Measurements from ENCODE around the gene LAMA3. TPM values are rescaled to one million over a fixed set of nuclear protein-coding genes. Genes with fewer than 3 reads are reported as not detected.

LAMA3 gene
- total and polyA plus RNA-seq, 2 donors (not counting 3 experiments of a cell fraction or from before 2014, with no cell fraction given), result 2.6 to 12.3 TPM

- Histone ChIP-seq H4K20me1 (replicated peaks; ENCODE audit: control insufficient read depth, extremely low read depth, insufficient read depth, low read length) (no peaks in the 10 kb centered on the region), H2AFZ (ENCODE audit: low read depth, low read length) (no peak overlapping the region), H3K4me3 (replicated peaks in 1 of 3; ENCODE audit: insufficient read depth in 1 of 3, low read depth in 1 of 3, low read length in 3 of 3) (no peak overlapping the region), H3K9ac (replicated peaks; ENCODE audit: extremely low read depth, insufficient read depth, low read length) (no peak overlapping the region), H3K9me1 (replicated peaks; ENCODE audit: control insufficient read depth, extremely low read depth, insufficient read depth, low read length) (no peaks in the 10 kb centered on the region), H3K36me3 (ENCODE audit: control insufficient read depth in 2 of 2, extremely low read depth in 1 of 2, insufficient read depth in 2 of 2, low read length in 2 of 2) (no peaks in the 10 kb centered on the region), H3K9me3 (replicated peaks; ENCODE audit: control insufficient read depth, insufficient read depth, low read length) (no peaks in the 10 kb centered on the region), H3K27me3 (ENCODE audit: control insufficient read depth in 2 of 2, insufficient read depth in 2 of 2, low read length in 2 of 2) (no peaks in the 10 kb centered on the region), H3K4me2 (ENCODE audit: insufficient read depth, low read length) (no peak overlapping the region), H3K4me1 (ENCODE audit: control insufficient read depth, extremely low read depth, insufficient read depth, low read length) (peaks cover 10% of the 10 kb centered on the region), H3K27ac (ENCODE audit: insufficient read depth, low read depth, low read length) (no peak overlapping the region), H3K79me2 (ENCODE audit: control insufficient read depth, insufficient read depth, low read length) (no peaks in the 10 kb centered on the region)
- dilution Hi-C loops (cut with MboI; ENCODE audit: extremely low pct_ligation_motif_present, low sequenced_read_pairs) (no loop called here), intact Hi-C loops (cut with micrococcal nuclease) (no loop called here)
- ChIA-PET POLR2A (no interaction called here), CTCF (interaction anchor here (1.2 to 2.7 kb wide), 4 partner anchors 10 to 51 kb away, joined by 4 to 11 read pairs (median 8); partner anchors contain the start of gene ANKRD29)
- FAIRE-seq (no peak), DNase-seq (ENCODE audit: low read depth, low spot score) (no peak)
- no peak for TF ChIP-seq MYC (IDR thresholded peaks at IDR 0.05; ENCODE audit: low read depth, low read length)
- TF ChIP-seq JUN (IDR thresholded peaks at IDR 0.05; ENCODE audit: borderline replicate concordance, insufficient read depth, insufficient read length, low read depth), result no peak
- TF ChIP-seq POLR2A (IDR thresholded peaks at IDR 0.05; ENCODE audit: low read depth, low read length), result no peak
- TF ChIP-seq GATA2 (IDR thresholded peaks at IDR 0.05; ENCODE audit: insufficient read depth, insufficient read length, low read depth, low read length), result no peak
- TF ChIP-seq MAX (IDR thresholded peaks at IDR 0.05; ENCODE audit: insufficient read depth, insufficient read length), result no peak
- TF ChIP-seq FOS (IDR thresholded peaks at IDR 0.05; ENCODE audit: borderline replicate concordance, insufficient read depth, low read length), result no peak
- no peak for TF ChIP-seq CTCF (IDR thresholded peaks at IDR 0.05; ENCODE audit: extremely low read depth in 1 of 2, insufficient read depth in 1 of 2, low read depth in 1 of 2, low read length in 2 of 2)
- no peak for TF ChIP-seq POLR2AphosphoS5 (IDR thresholded peaks at IDR 0.05; ENCODE audit: insufficient read depth, low read depth, low read length)
- no peak for TF ChIP-seq EZH2 (IDR thresholded peaks at IDR 0.05; ENCODE audit: borderline replicate concordance, low read depth, low read length, severe bottlenecking)
- BruUV-seq (replicated peaks), result no TSS peak
These were observed 37.0 kb upstream of the LAMA3 start for GRCh38 chr18:23652232-23652631.

Measured in endothelial cell of umbilical vein (primary cell).